Heart right ventricle (tissue), 16 donors: ENCODE results near the gene MYH4. TPM values are rescaled to one million over a fixed set of nuclear protein-coding genes. Genes with fewer than 3 reads are reported as not detected.

Experiments
- ATAC-seq, 8 donors: fragments of 200-7000 bp; cut with Tn5 transposase; one replicate each; pipeline ENCODE4 v1.9.1; 2020; ENCODE audit warnings: mild to moderate bottlenecking in 8 of 8, moderate library complexity in 8 of 8, moderate number of reproducible peaks in 1 of 8
- DNase-seq, 2 donors: peaks; one replicate each; pipeline ENCODE4 v3.0.0-alpha.2; 2020
- H3K27ac ChIP-seq, 10 donors: fragments of 200-600 bp; sonication (generic) in 2 of 10; one replicate each; pipeline versions ENCODE4 v1.5.0 to v1.8.0; 2020 to 2022; ENCODE audit warnings: mild to moderate bottlenecking in 3 of 10
- H3K27me3 ChIP-seq, 7 donors: fragments of 200-600 bp; one replicate each; pipeline ENCODE4 v1.8.0; 2021 to 2022; ENCODE audit warnings: mild to moderate bottlenecking in 2 of 7
- H3K36me3 ChIP-seq, 9 donors: fragments of 200-600 bp; sonication (generic) in 1 of 9; one replicate each; pipeline versions ENCODE4 v1.5.0 to v1.8.0; 2020 to 2022; ENCODE audit warnings: mild to moderate bottlenecking in 2 of 9
- H3K4me1 ChIP-seq, 9 donors: fragments of 200-600 bp; sonication (generic) in 1 of 9; one replicate each; pipeline versions ENCODE4 v1.5.0 to v1.8.0; 2020 to 2022; ENCODE audit warnings: mild to moderate bottlenecking in 4 of 9
- H3K4me3 ChIP-seq, 10 donors: fragments of 200-600 bp; sonication (generic) in 2 of 10; one replicate each; pipeline versions ENCODE4 v1.5.0 to v1.8.0; 2020 to 2022; ENCODE audit warnings: mild to moderate bottlenecking in 7 of 10, moderate library complexity in 2 of 10
- H3K9me3 ChIP-seq, 11 donors: fragments of 200-600 bp in 10 of 11; sonication (generic) in 2 of 11; one replicate each; pipeline versions ENCODE4 v1.5.0 to v1.8.0; 2013 to 2022; ENCODE audit warnings: mild to moderate bottlenecking in 2 of 11, control low read depth in 1 of 11, moderate library complexity in 1 of 11
- CTCF ChIP-seq, 9 donors: fragments of 200-600 bp; sonication (generic) in 2 of 9; IDR thresholded peaks; one replicate each; pipeline versions ENCODE4 v1.5.0 to v1.8.0; 2021 to 2022; ENCODE audit warnings: antibody characterized with exemption in 9 of 9, mild to moderate bottlenecking in 5 of 9, moderate library complexity in 1 of 9
- WGBS, 2 donors: extraction: QIAGEN DNeasy Blood & Tissue Kit; methylation state at CpG; one replicate each; pipeline ENCODE4 v1.1.7; 2013; ENCODE audit warnings: inconsistent platforms in 1 of 2; 5-methylcytosine and 5-hydroxymethylcytosine counted together
- intact Hi-C, 10 donors: fragments of 100-400 bp; cut with DNase I; formaldehyde crosslinking; loops; one replicate each; pipeline versions ENCODE4 v1.11.1 to v1.14.2; 2022
- polyA plus RNA-seq, 2 donors: library from polyadenylated mRNA; stranded (reverse); fragments of 200-250 nt; gene quantifications; one replicate each; pipeline ENCODE4 v1.2.3, GENCODE V29; 2013
- total RNA-seq, 10 donors: library from RNA; stranded (reverse); fragmentation: NEBNext Ultra II Directional in 3 of 10; extraction: Animal tissue kit (Norgen Biotek cat#: 25700) in 3 of 10; gene quantifications; one replicate each; pipeline versions ENCODE4 v1.2.1 to v1.2.4, GENCODE V29; 2021 to 2023
- donor health status: Arrhythmogenic right ventricular cardiomyopathy.
- donor health status: ischemic (EF 13 %, LVEDD 7.1; RV severe dilation, severe dysfunction).
- donor health status: healthy with polysubstance abuse.
- donor health status: DM: no; HTN: yes; CAD: no.
- donor health status: DM: no; HTN: no; CAD: no.
- donor health status: ischemic (EF 25% LVEDD 6.9; RV normal size, moderate dysfunction).
- donor health status: ischemic (EF 25% LVEDD 5.7; RV mildly dilated, moderate dysfunction).
- donor health status: healthy.
- donor health status: DM: yes; HTN: yes; CAD: no.
- donor health status: Ischemic cardiomyopathy.
- donor health status: ischemic (EF 35%, LVEDD 5.7; RV mildly dilated, moderate dysfunction).
- donor health status: nonischemic (EF 11% LVEDD 7.7; RV severe dilation, severe dysfunction).
- donor health status: DM: yes; HTN: yes; CAD: no.
- donor health status: PGD.
- donor health status: ischemic (EF 29% LVEDD 5.4; RV normal size, mild dysfunction).
- donor health status: nonischemic (EF 23%, LVEDD 6.1; RV moderate dilation, normal function).

Gene MYH4
- total and polyA plus RNA-seq, 12 donors, result not detected

GRCh38 chr17:10417431-10417830 lies 51.9 kb downstream of the MYH4 start:
- Histone ChIP-seq H3K27me3 (no peaks in the 10 kb centered on the region), H3K9me3 (no peaks in the 10 kb centered on the region), H3K4me3 (no peak overlapping the region), H3K36me3 (no peaks in the 10 kb centered on the region), H3K4me1 (no peaks in the 10 kb centered on the region), H3K27ac (no peak overlapping the region)
- DNase-seq (no peak), ATAC-seq (no peak)
- intact Hi-C loops, result no loop called here
- TF ChIP-seq CTCF (IDR thresholded peaks at IDR 0.05), result no peak
- 58 to 59% methylated on average over 3 of the region's 3 CpGs for WGBS, 2 donors

DNA sequence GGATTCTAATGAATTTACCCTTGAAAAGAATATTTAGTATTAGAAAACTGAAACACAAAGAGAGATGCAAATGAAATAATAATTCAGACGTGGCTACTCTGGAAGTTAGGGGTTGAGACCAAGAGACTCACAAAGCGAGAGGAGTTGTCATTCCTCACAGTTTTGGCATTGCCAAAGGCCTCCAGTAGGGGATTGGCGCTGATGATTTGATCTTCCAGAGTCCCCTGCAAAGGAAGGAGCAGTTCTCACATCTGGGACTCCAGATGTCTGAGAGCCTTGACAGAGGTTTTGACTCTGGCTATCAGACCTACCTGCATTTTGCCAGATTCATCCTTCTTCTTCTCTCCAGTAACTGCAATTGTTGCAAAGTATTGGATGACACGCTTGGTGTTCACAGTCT lies 54.2 kb downstream of the MYH4 start:
- Histone ChIP-seq H3K36me3 (no peaks in the 10 kb centered on the region), H3K27me3 (no peaks in the 10 kb centered on the region), H3K27ac (no peak overlapping the region), H3K4me3 (no peak overlapping the region), H3K9me3 (no peaks in the 10 kb centered on the region), H3K4me1 (no peaks in the 10 kb centered on the region)
- intact Hi-C loops, result no loop called here
- no peak for TF ChIP-seq CTCF (IDR thresholded peaks at IDR 0.05)
- no peak for DNase-seq
- 74 to 85% methylated on average over 4 of the region's 4 CpGs for WGBS, 2 donors
- ATAC-seq, result no peak

DNA sequence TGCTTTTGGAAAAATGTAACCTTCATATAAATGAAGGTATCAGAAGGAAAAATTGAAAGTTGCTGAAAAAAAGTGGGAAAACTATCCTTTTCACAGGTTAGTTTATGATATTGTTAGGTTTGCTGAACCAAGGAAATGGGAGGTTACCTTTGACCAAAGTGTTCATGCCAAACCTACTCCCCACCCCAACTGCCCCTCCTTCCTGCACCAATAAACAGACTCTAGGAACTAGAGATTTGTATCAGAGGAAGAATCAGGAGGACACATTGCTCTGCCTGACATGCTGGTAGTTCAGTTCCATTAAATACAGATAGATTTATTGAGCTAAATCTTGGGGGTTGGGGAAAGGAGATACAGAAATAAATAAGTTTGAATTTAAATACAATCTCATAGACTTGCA lies 65.8 kb downstream of the MYH4 start:
- no peak overlapping the region for H3K27ac ChIP-seq
- TF ChIP-seq CTCF (IDR thresholded peaks at IDR 0.05), result no peak
- no peaks in the 10 kb centered on the region for H3K9me3 ChIP-seq
- H3K36me3 ChIP-seq, result no peaks in the 10 kb centered on the region
- H3K27me3 ChIP-seq, result no peaks in the 10 kb centered on the region
- H3K4me1 ChIP-seq, result no peaks in the 10 kb centered on the region
- intact Hi-C loops, result no loop called here
- no peak for ATAC-seq
- H3K4me3 ChIP-seq, result no peak overlapping the region
- DNase-seq, result no peak

DNA sequence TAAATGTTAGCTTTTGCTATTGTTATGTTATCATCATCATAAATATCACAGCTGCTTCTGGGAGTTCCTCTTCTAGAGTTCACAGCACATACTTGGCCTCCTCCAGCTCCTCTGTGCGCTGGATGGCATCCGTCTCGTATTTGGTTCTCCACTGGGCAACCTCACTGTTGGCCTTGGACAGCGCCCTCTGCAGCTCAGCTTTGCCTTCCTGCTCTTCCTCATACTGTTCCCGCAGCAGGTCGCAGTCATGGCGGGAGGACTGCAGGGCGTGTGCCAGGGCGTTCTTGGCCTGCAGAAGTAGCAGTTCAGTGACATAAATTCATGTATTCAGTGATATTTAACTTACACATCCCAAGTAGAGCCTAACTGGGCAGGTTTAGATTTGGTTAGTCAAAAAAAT lies 71.0 kb downstream of the MYH4 start:
- no peak for TF ChIP-seq CTCF (IDR thresholded peaks at IDR 0.05)
- no peak overlapping the region for H3K27ac ChIP-seq
- H3K36me3 ChIP-seq, result no peaks in the 10 kb centered on the region
- no peaks in the 10 kb centered on the region for H3K9me3 ChIP-seq
- WGBS, 2 donors, result 76 to 81% methylated on average over 9 of the region's 9 CpGs
- DNase-seq, result no peak
- H3K4me1 ChIP-seq, result no peaks in the 10 kb centered on the region
- intact Hi-C loops, result no loop called here
- peaks cover 0 to 3% (median 0%) of the 10 kb centered on the region in 7 donors for H3K27me3 ChIP-seq
- no peak for ATAC-seq
- no peak overlapping the region for H3K4me3 ChIP-seq
